K562 (cell line): ENCODE data around the gene HOXB8. TPM values are rescaled to one million over a fixed set of nuclear protein-coding genes. Genes with fewer than 3 reads are reported as not detected.

Experiments used
- CBX1 ChIP-seq: sonication (generic); IDR thresholded peaks from 2 replicates; pipeline ENCODE4 v1.6.1; 2016; ENCODE audit warnings: antibody characterized with exemption, low read depth, mild to moderate bottlenecking
- CREB3L1 ChIP-seq: fragments of 450-650 bp; IDR thresholded peaks from 2 replicates; pipeline ENCODE4 v1.6.1; 2014; ENCODE audit warnings: low read depth, mild to moderate bottlenecking, moderate library complexity, borderline replicate concordance
- CTCF ChIP-seq, 3 experiments: IDR thresholded peaks in 2 of 3; conservative IDR thresholded peaks in 1 of 3; 2 replicates each; pipeline ENCODE4 v1.5.1; 2011 to 2012; ENCODE audit warnings: low read length in 3 of 3, mild to moderate bottlenecking in 3 of 3, control low read depth in 2 of 3, improper control_type of control experiment in 1 of 3, inconsistent platforms in 1 of 3, low read depth in 1 of 3, mixed read lengths in 1 of 3, moderate library complexity in 1 of 3; ENCODE audit not compliant: insufficient read depth in 2 of 3
- HNRNPL ChIP-seq: fragments of 200-400 bp; formaldehyde crosslinking; IDR thresholded peaks from 2 replicates; pipeline ENCODE4 v1.6.1; 2017; ENCODE audit warnings: low read depth, mild to moderate bottlenecking, low read length
- HOMEZ ChIP-seq: fragments of 250-450 bp; sonication (Bioruptor Pico); IDR thresholded peaks from 2 replicates; pipeline ENCODE4 v1.4.0; 2020; ENCODE audit warnings: mild to moderate bottlenecking, moderate library complexity
- ILF3 ChIP-seq: fragments of 450-650 bp; IDR thresholded peaks from 2 replicates; pipeline ENCODE4 v1.6.1; 2018; ENCODE audit warnings: antibody characterized with exemption, mild to moderate bottlenecking, moderate library complexity, borderline replicate concordance
- KAT2B ChIP-seq: IDR thresholded peaks from one replicate; pipeline ENCODE4 v1.6.1; 2012; ENCODE audit warnings: low read depth, mild to moderate bottlenecking, control low read depth, inconsistent platforms, low read length, moderate library complexity
- LCOR ChIP-seq: sonication (generic); formaldehyde crosslinking; IDR thresholded peaks from 2 replicates; pipeline ENCODE4 v1.8.0; 2022; ENCODE audit warnings: mild to moderate bottlenecking, missing genetic modification reagents
- MTA3 ChIP-seq: fragments of 450-650 bp; formaldehyde crosslinking; IDR thresholded peaks from 2 replicates; pipeline ENCODE4 v1.6.1; 2017; ENCODE audit warnings: mild to moderate bottlenecking, borderline replicate concordance
- NCOA2 ChIP-seq, 2 experiments: fragments of 450-650 bp; IDR thresholded peaks; 2 replicates each; pipeline ENCODE4 v1.6.1; 2018; ENCODE audit warnings: mild to moderate bottlenecking in 2 of 2, moderate library complexity in 1 of 2; ENCODE audit not compliant: partially characterized antibody in 2 of 2
- NONO ChIP-seq, 2 experiments: fragments of 200-400 bp in 1 of 2; fragments of 450-650 bp in 1 of 2; formaldehyde crosslinking in 1 of 2; IDR thresholded peaks; 2 replicates each; pipeline ENCODE4 v1.6.1; 2017; ENCODE audit warnings: low read depth in 2 of 2, mild to moderate bottlenecking in 2 of 2, moderate library complexity in 2 of 2, low read length in 1 of 2
- RAD21 ChIP-seq, 2 experiments: fragments of 250-450 bp in 1 of 2; fragments of 450-650 bp in 1 of 2; sonication (Bioruptor Pico) in 1 of 2; formaldehyde crosslinking in 1 of 2; IDR thresholded peaks in 1 of 2; conservative IDR thresholded peaks in 1 of 2; 2 replicates each; pipeline versions ENCODE4 v1.4.0 to v1.8.0; 2020 to 2022; ENCODE audit warnings: mild to moderate bottlenecking in 2 of 2, moderate library complexity in 1 of 2
- TEAD4 ChIP-seq, 2 experiments: sonication (generic) in 1 of 2; formaldehyde crosslinking in 1 of 2; IDR thresholded peaks; 2 replicates each; pipeline versions ENCODE4 v1.6.1 to v1.8.0; 2012 to 2022; ENCODE audit warnings: borderline replicate concordance in 1 of 2, inconsistent platforms in 1 of 2, low read length in 1 of 2, mild to moderate bottlenecking in 1 of 2, missing genetic modification reagents in 1 of 2
- YBX1 ChIP-seq: fragments of 450-650 bp; IDR thresholded peaks from 2 replicates; pipeline ENCODE4 v1.7.1; 2016; ENCODE audit warnings: mild to moderate bottlenecking
- ZFX ChIP-seq: sonication (generic); formaldehyde crosslinking; IDR thresholded peaks from 2 replicates; pipeline ENCODE4 v1.8.0; 2022; ENCODE audit warnings: mild to moderate bottlenecking, missing genetic modification reagents, moderate library complexity
- ZNF511 ChIP-seq: sonication (generic); formaldehyde crosslinking; IDR thresholded peaks from 2 replicates; pipeline ENCODE4 v1.8.0; 2022; ENCODE audit warnings: mild to moderate bottlenecking, missing genetic modification reagents
- polyA plus RNA-seq, 8 experiments: library from polyadenylated mRNA; depleted of rRNA in 4 of 8; stranded (reverse) in 5 of 8; unstranded in 3 of 8; fragments of >200 nt; fragmentation: Nextera tagmentation in 2 of 8; fragmentation: Illumina TruSeq in 1 of 8; extraction: Ambion mirVana in 2 of 8; extraction: Trizol in 1 of 8; gene quantifications; 2 replicates each; pipeline versions ENCODE4 v1.2.1 to v1.2.3, GENCODE V29; 2011 to 2014; ENCODE audit warnings: inconsistent platforms in 1 of 8, missing spikeins in 1 of 8
- total RNA-seq, 7 experiments: library from RNA; depleted of rRNA in 6 of 7; stranded (reverse); fragments of >200 nt in 6 of 7; fragmentation: Illumina TruSeq in 2 of 7; extraction: Trizol in 2 of 7; gene quantifications; 2 replicates each; pipeline versions ENCODE4 v1.2.1 to v1.2.3, GENCODE V29; 2011 to 2021; ENCODE audit warnings: low replicate concordance in 1 of 7

HOXB8 gene
- total and polyA plus RNA-seq, 9 of the 15 experiments (the other 6 are each of a cell fraction or from before 2014, with no cell fraction given): 0.52 to 23.8 (median 3.6) TPM

GRCh38 chr17:48636177-48637018, 21.3 kb upstream of the HOXB8 start (continued):
- TF ChIP-seq TEAD4 (IDR thresholded peaks at IDR 0.05; ENCODE audit: low read length) (peak; percentile 15; the same call in 1 of the 2 replicates), TEAD4 (CRISPR knock-in tag; IDR thresholded peaks at IDR 0.05; ENCODE audit: borderline replicate concordance) (no peak), HOMEZ (CRISPR knock-in tag) (no peak), ILF3 (no peak), HNRNPL (0 out of 2 replicates have a peak, but pooled peaks have one; percentile 63), LCOR (CRISPR knock-in tag) (0 out of 2 replicates have a peak, but pooled peaks have one; percentile 37), NCOA2 (IDR thresholded peaks at IDR 0.05; ENCODE audit: partially characterized antibody in 2 of 2) (no peak), CTCF (IDR thresholded peaks at IDR 0.05 in 2 of 3, conservative IDR thresholded peaks at IDR 0.05 in 1 of 3; ENCODE audit: insufficient read depth in 2 of 3, low read depth in 1 of 3, low read length in 3 of 3) (peak; percentile 82 to 86 (median 84)), KAT2B (no peak), ZFX (peak; percentile 81), NONO (IDR thresholded peaks at IDR 0.05; ENCODE audit: low read depth in 2 of 2, low read length in 1 of 2) (0 out of 4 replicates have a peak, but pooled peaks of 1 of the 2 experiments have one; percentile 35), MTA3 (0 out of 2 replicates have a peak, but pooled peaks have one; percentile 59), YBX1 (no peak), RAD21 (CRISPR knock-in tag; conservative IDR thresholded peaks at IDR 0.05 in 1 of 2, IDR thresholded peaks at IDR 0.05 in 1 of 2) (peak in 1 of 2 experiments; percentile 49; a peak in 3 of 4 replicates), CREB3L1 (0 out of 2 replicates have a peak, but pooled peaks have one; percentile 34), CBX1 (0 out of 2 replicates have a peak, but pooled peaks have one; percentile 45), ZNF511 (CRISPR knock-in tag) (0 out of 2 replicates have a peak, but pooled peaks have one; percentile 31)
